ENCODE data around the gene PCDH15.

The PCDH15 gene

GRCh38 chr10:54234832-54235231 lies 566.2 kb downstream of the PCDH15 start:
- no peak overlapping the region for H3K23ac ChIP-seq (ENCODE audit: low read depth, low read length, poor library complexity)
- no CpG with 5 or more reads among the region's 4 CpGs for WGBS, 2 donors (ENCODE audit: extremely low coverage in 2 of 2, insufficient read length in 2 of 2, insufficient replicate concordance in 1 of 2)
- no peaks in the 10 kb centered on the region for H3K79me1 ChIP-seq (ENCODE audit: low read depth, low read length)
- H3K4me1 ChIP-seq (ENCODE audit: control insufficient read depth in 2 of 2, insufficient read depth in 1 of 2, low read depth in 1 of 2, low read length in 2 of 2): no peaks in the 10 kb centered on the region
- no peak overlapping the region for H2BK120ac ChIP-seq (ENCODE audit: low read depth, low read length)
- DNase-seq (ENCODE audit: low spot score): no peak
- no peaks in the 10 kb centered on the region for H3K36me3 ChIP-seq (replicated peaks in 1 of 2; ENCODE audit: control insufficient read depth in 2 of 2, insufficient read depth in 2 of 2, low read length in 2 of 2)
- no peaks in the 10 kb centered on the region for H3K27me3 ChIP-seq (ENCODE audit: control insufficient read depth in 3 of 3, insufficient read depth in 3 of 3, low read depth in 1 of 3, low read length in 3 of 3)
- no peak overlapping the region for H2BK15ac ChIP-seq (ENCODE audit: low read length)
- H3K14ac ChIP-seq (ENCODE audit: low read length): no peak overlapping the region
- H3K4me2 ChIP-seq (ENCODE audit: insufficient read depth, low read length, poor library complexity, severe bottlenecking): no peak overlapping the region
- no peak overlapping the region for H4K8ac ChIP-seq (ENCODE audit: low read depth, low read length)
- no peak overlapping the region for H2AK5ac ChIP-seq (ENCODE audit: low read depth, low read length)
- H3K4ac ChIP-seq (ENCODE audit: low read length): no peak overlapping the region
- no peak overlapping the region for H2BK5ac ChIP-seq (ENCODE audit: low read length)
- no peak overlapping the region for H3K18ac ChIP-seq (ENCODE audit: low read length)
- no peak overlapping the region for H2BK12ac ChIP-seq (ENCODE audit: low read length)
- H3K4me3 ChIP-seq (ENCODE audit: low read length in 2 of 2): no peak overlapping the region
- H3K27ac ChIP-seq (replicated peaks; ENCODE audit: low read length): no peak overlapping the region
- peak overlapping the region; percentile 17 for H2AFZ ChIP-seq (ENCODE audit: low read length)
- H4K91ac ChIP-seq (ENCODE audit: low read depth, low read length, poor library complexity): no peak overlapping the region
- no peak overlapping the region for H3K9ac ChIP-seq (ENCODE audit: low read depth, low read length, poor library complexity)
- H3K9me3 ChIP-seq (replicated peaks in 1 of 2; ENCODE audit: control insufficient read depth in 2 of 2, insufficient read depth in 1 of 2, low read depth in 1 of 2, low read length in 2 of 2): peaks cover 5 to 11% of the 10 kb centered on the region in 2 donors

GRCh38 chr10:54203401-54203800 lies 597.6 kb downstream of the PCDH15 start:
- H3K79me1 ChIP-seq (ENCODE audit: low read depth, low read length): no peaks in the 10 kb centered on the region
- no peak overlapping the region for H2BK15ac ChIP-seq (ENCODE audit: low read length)
- no peak overlapping the region for H2AFZ ChIP-seq (ENCODE audit: low read length)
- H4K8ac ChIP-seq (ENCODE audit: low read depth, low read length): no peak overlapping the region
- no peak overlapping the region for H3K4ac ChIP-seq (ENCODE audit: low read length)
- no CpG with 5 or more reads among the region's 2 CpGs for WGBS, 2 donors (ENCODE audit: extremely low coverage in 2 of 2, insufficient read length in 2 of 2, insufficient replicate concordance in 1 of 2)
- H3K18ac ChIP-seq (ENCODE audit: low read length): no peak overlapping the region
- H3K9me3 ChIP-seq (replicated peaks in 1 of 2; ENCODE audit: control insufficient read depth in 2 of 2, insufficient read depth in 1 of 2, low read depth in 1 of 2, low read length in 2 of 2): no peaks in the 10 kb centered on the region
- no peak overlapping the region for H3K14ac ChIP-seq (ENCODE audit: low read length)
- no peak overlapping the region for H3K23ac ChIP-seq (ENCODE audit: low read depth, low read length, poor library complexity)
- H3K4me1 ChIP-seq (ENCODE audit: control insufficient read depth in 2 of 2, insufficient read depth in 1 of 2, low read depth in 1 of 2, low read length in 2 of 2): no peaks in the 10 kb centered on the region
- no peak overlapping the region for H3K27ac ChIP-seq (replicated peaks; ENCODE audit: low read length)
- H2BK5ac ChIP-seq (ENCODE audit: low read length): no peak overlapping the region
- H3K27me3 ChIP-seq (ENCODE audit: control insufficient read depth in 3 of 3, insufficient read depth in 3 of 3, low read depth in 1 of 3, low read length in 3 of 3): no peaks in the 10 kb centered on the region
- H2BK12ac ChIP-seq (ENCODE audit: low read length): no peak overlapping the region
- H4K91ac ChIP-seq (ENCODE audit: low read depth, low read length, poor library complexity): no peak overlapping the region
- no peak overlapping the region for H2AK5ac ChIP-seq (ENCODE audit: low read depth, low read length)
- H3K4me2 ChIP-seq (ENCODE audit: insufficient read depth, low read length, poor library complexity, severe bottlenecking): no peak overlapping the region
- no peak overlapping the region for H2BK120ac ChIP-seq (ENCODE audit: low read depth, low read length)
- no peaks in the 10 kb centered on the region for H3K36me3 ChIP-seq (replicated peaks in 1 of 2; ENCODE audit: control insufficient read depth in 2 of 2, insufficient read depth in 2 of 2, low read length in 2 of 2)
- H3K9ac ChIP-seq (ENCODE audit: low read depth, low read length, poor library complexity): no peak overlapping the region
- no peak overlapping the region for H3K4me3 ChIP-seq (ENCODE audit: low read length in 2 of 2)
- DNase-seq (ENCODE audit: low spot score): no peak

- no peak overlapping the region for H3K9ac ChIP-seq (ENCODE audit: low read depth, low read length, poor library complexity)
- H3K27ac ChIP-seq (replicated peaks; ENCODE audit: low read length): no peak overlapping the region
- no peak overlapping the region for H2BK5ac ChIP-seq (ENCODE audit: low read length)
- no CpG with 5 or more reads among the region's 3 CpGs for WGBS, 2 donors (ENCODE audit: extremely low coverage in 2 of 2, insufficient read length in 2 of 2, insufficient replicate concordance in 1 of 2)
- H2BK12ac ChIP-seq (ENCODE audit: low read length): no peak overlapping the region
- no peak overlapping the region for H3K23ac ChIP-seq (ENCODE audit: low read depth, low read length, poor library complexity)
- no peak overlapping the region for H4K8ac ChIP-seq (ENCODE audit: low read depth, low read length)
- no peak overlapping the region for H2AK5ac ChIP-seq (ENCODE audit: low read depth, low read length)
- H3K36me3 ChIP-seq (replicated peaks in 1 of 2; ENCODE audit: control insufficient read depth in 2 of 2, insufficient read depth in 2 of 2, low read length in 2 of 2): no peaks in the 10 kb centered on the region
- H3K4me1 ChIP-seq (ENCODE audit: control insufficient read depth in 2 of 2, insufficient read depth in 1 of 2, low read depth in 1 of 2, low read length in 2 of 2): no peaks in the 10 kb centered on the region
- H2BK120ac ChIP-seq (ENCODE audit: low read depth, low read length): no peak overlapping the region
- no peaks in the 10 kb centered on the region for H3K27me3 ChIP-seq (ENCODE audit: control insufficient read depth in 3 of 3, insufficient read depth in 3 of 3, low read depth in 1 of 3, low read length in 3 of 3)
- no peak overlapping the region for H2BK15ac ChIP-seq (ENCODE audit: low read length)
- H3K9me3 ChIP-seq (replicated peaks in 1 of 2; ENCODE audit: control insufficient read depth in 2 of 2, insufficient read depth in 1 of 2, low read depth in 1 of 2, low read length in 2 of 2): peaks cover 0 to 2% of the 10 kb centered on the region in 2 donors
- no peak overlapping the region for H3K4me3 ChIP-seq (ENCODE audit: low read length in 2 of 2)
- H4K91ac ChIP-seq (ENCODE audit: low read depth, low read length, poor library complexity): no peak overlapping the region
- no peak overlapping the region for H3K18ac ChIP-seq (ENCODE audit: low read length)
- no peak for DNase-seq (ENCODE audit: low spot score)
- no peak overlapping the region for H3K4ac ChIP-seq (ENCODE audit: low read length)
- H2AFZ ChIP-seq (ENCODE audit: low read length): no peak overlapping the region
- H3K4me2 ChIP-seq (ENCODE audit: insufficient read depth, low read length, poor library complexity, severe bottlenecking): no peak overlapping the region
- H3K14ac ChIP-seq (ENCODE audit: low read length): no peak overlapping the region
- H3K79me1 ChIP-seq (ENCODE audit: low read depth, low read length): no peaks in the 10 kb centered on the region
These were observed 603.0 kb downstream of the PCDH15 start for GRCh38 chr10:54198051-54198450.

- Histone ChIP-seq H3K14ac (ENCODE audit: low read length) (no peak overlapping the region), H3K4me2 (ENCODE audit: insufficient read depth, low read length, poor library complexity, severe bottlenecking) (no peak overlapping the region), H2BK5ac (ENCODE audit: low read length) (no peak overlapping the region), H3K23ac (ENCODE audit: low read depth, low read length, poor library complexity) (no peak overlapping the region), H3K18ac (ENCODE audit: low read length) (no peak overlapping the region), H4K91ac (ENCODE audit: low read depth, low read length, poor library complexity) (no peak overlapping the region), H3K27me3 (ENCODE audit: control insufficient read depth in 3 of 3, insufficient read depth in 3 of 3, low read depth in 1 of 3, low read length in 3 of 3) (no peaks in the 10 kb centered on the region), H4K8ac (ENCODE audit: low read depth, low read length) (no peak overlapping the region), H2BK12ac (ENCODE audit: low read length) (no peak overlapping the region), H3K4me3 (ENCODE audit: low read length in 2 of 2) (no peak overlapping the region), H2AK5ac (ENCODE audit: low read depth, low read length) (no peak overlapping the region), H2BK15ac (ENCODE audit: low read length) (no peak overlapping the region), H3K27ac (replicated peaks; ENCODE audit: low read length) (no peak overlapping the region), H3K4me1 (ENCODE audit: control insufficient read depth in 2 of 2, insufficient read depth in 1 of 2, low read depth in 1 of 2, low read length in 2 of 2) (no peaks in the 10 kb centered on the region), H3K36me3 (replicated peaks in 1 of 2; ENCODE audit: control insufficient read depth in 2 of 2, insufficient read depth in 2 of 2, low read length in 2 of 2) (no peaks in the 10 kb centered on the region), H2AFZ (ENCODE audit: low read length) (peak overlapping the region; percentile 1), H3K4ac (ENCODE audit: low read length) (no peak overlapping the region), H2BK120ac (ENCODE audit: low read depth, low read length) (no peak overlapping the region), H3K9ac (ENCODE audit: low read depth, low read length, poor library complexity) (no peak overlapping the region), H3K9me3 (replicated peaks in 1 of 2; ENCODE audit: control insufficient read depth in 2 of 2, insufficient read depth in 1 of 2, low read depth in 1 of 2, low read length in 2 of 2) (peaks cover 0 to 2% of the 10 kb centered on the region in 2 donors), H3K79me1 (ENCODE audit: low read depth, low read length) (no peaks in the 10 kb centered on the region)
- DNase-seq (ENCODE audit: low spot score): no peak
These were observed 606.2 kb downstream of the PCDH15 start for GRCh38 chr10:54194806-54195205.

All from neuronal stem cell (in vitro differentiated cells).